Esophagus muscularis mucosa (tissue), 4 donors: ENCODE data around the gene SETD1A. TPM values are rescaled to one million over a fixed set of nuclear protein-coding genes. Genes with fewer than 3 reads are reported as not detected.
"Not testable (repeated sequence)": the region's sequence is repeated elsewhere in the genome, so short reads cannot be mapped to it uniquely, and the experiment has no call there.

ENCODE experiments used
- DNase-seq: peaks from one replicate; pipeline ENCODE4 v3.0.0-alpha.2; 2017; ENCODE audit errors: extremely low spot score
- H3K27ac ChIP-seq, 4 donors: fragments of 200-600 bp; sonication (generic); replicated peaks in 1 of 4; 1 replicate in 3 of 4; 2 replicates in 1 of 4; pipeline ENCODE4 v1.5.1; 2016 to 2019; ENCODE audit warnings: mild to moderate bottlenecking in 1 of 4
- H3K27me3 ChIP-seq, 4 donors: fragments of 200-600 bp; sonication (generic); one replicate each; pipeline versions ENCODE4 v1.5.1 to v1.6.0; 2016 to 2019
- H3K36me3 ChIP-seq, 4 donors: fragments of 200-600 bp; sonication (generic); one replicate each; pipeline ENCODE4 v1.5.1; 2016 to 2019
- H3K4me1 ChIP-seq, 4 donors: fragments of 200-600 bp; sonication (generic); one replicate each; pipeline ENCODE4 v1.5.1; 2016 to 2019
- H3K4me3 ChIP-seq, 4 donors: fragments of 200-600 bp; sonication (generic); 1 replicate in 2 of 4; 2 replicates in 2 of 4; pipeline ENCODE4 v1.5.1; 2016 to 2019; ENCODE audit warnings: mild to moderate bottlenecking in 4 of 4, moderate library complexity in 1 of 4
- H3K9me3 ChIP-seq, 4 donors: fragments of 200-600 bp; sonication (generic); 1 replicate in 3 of 4; 2 replicates in 1 of 4; pipeline ENCODE4 v1.5.1; 2016 to 2019
- CTCF ChIP-seq, 3 experiments: fragments of 200-600 bp in 2 of 3; fragments of 450-650 bp in 1 of 3; sonication (generic) in 2 of 3; IDR thresholded peaks; one replicate each; pipeline ENCODE4 v1.5.1; 2017 to 2019; ENCODE audit warnings: antibody characterized with exemption in 3 of 3, mild to moderate bottlenecking in 2 of 3, moderate library complexity in 1 of 3
- EP300 ChIP-seq: sonication (generic); formaldehyde crosslinking; IDR thresholded peaks from one replicate; pipeline ENCODE4 v1.6.1; 2017; ENCODE audit warnings: antibody characterized with exemption
- POLR2A ChIP-seq: fragments of 450-650 bp; IDR thresholded peaks from one replicate; pipeline ENCODE4 v1.6.1; 2017; ENCODE audit warnings: antibody characterized with exemption, moderate library complexity, mild to moderate bottlenecking, low read depth
- POLR2AphosphoS5 ChIP-seq, 2 donors: sonication (generic); formaldehyde crosslinking; IDR thresholded peaks; one replicate each; pipeline ENCODE4 v1.6.1; 2017; ENCODE audit warnings: antibody characterized with exemption in 2 of 2
- WGBS: methylation state at CpG from one replicate; pipeline ENCODE4 v1.1.5; 2018; 5-methylcytosine and 5-hydroxymethylcytosine counted together
- intact Hi-C: fragments of 100-400 bp; cut with DNase I; formaldehyde crosslinking; loops from one replicate; pipeline ENCODE4 v1.15.1; 2023
- total RNA-seq, 4 donors: library from RNA; depleted of rRNA; stranded (reverse); fragments of >200 nt; gene quantifications; one replicate each; pipeline versions ENCODE4 v1.1.0 to v1.2.1, GENCODE V29; 2016

The SETD1A gene
- total RNA-seq, 4 donors from 2014 or later, result 7.1 to 25.4 (median 9.9) TPM

DNA sequence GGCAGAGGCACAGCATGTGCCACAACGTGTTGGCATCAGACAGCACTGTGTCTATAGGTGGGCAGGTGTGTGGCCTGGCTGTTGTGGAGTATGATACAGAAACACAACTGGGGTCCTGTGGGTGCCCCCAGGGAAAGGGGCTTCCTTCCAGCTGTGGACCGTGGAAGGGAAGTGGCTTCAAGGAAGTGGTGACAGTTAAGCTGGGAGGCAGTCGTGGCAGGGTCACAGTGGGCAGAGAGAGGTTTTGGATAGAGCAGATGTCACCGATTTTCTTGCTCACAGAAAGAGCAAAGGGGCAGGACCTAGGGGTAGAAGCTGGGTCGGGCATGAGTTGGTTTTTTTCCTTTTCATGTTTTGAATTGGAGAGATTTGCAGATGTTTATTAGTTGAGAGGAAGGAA lies 19.9 kb upstream of the SETD1A start:
- Histone ChIP-seq H3K36me3 (peaks cover 3 to 64% (median 40%) of the 10 kb centered on the region in 4 donors), H3K27me3 (no peaks in the 10 kb centered on the region), H3K27ac (peak overlapping the region; percentile 35 to 48 (median 44)), H3K9me3 (no peaks in the 10 kb centered on the region), H3K4me1 (peaks cover 4 to 28% (median 21%) of the 10 kb centered on the region in 4 donors), H3K4me3 (no peak overlapping the region)
- WGBS, result 63% methylated on average over 5 of the region's 5 CpGs
- TF ChIP-seq POLR2A (no peak), EP300 (no peak), CTCF (IDR thresholded peaks at IDR 0.05) (no peak), POLR2AphosphoS5 (IDR thresholded peaks at IDR 0.05) (no peak)
- DNase-seq, result no peak
- intact Hi-C loops, result no loop called here

DNA sequence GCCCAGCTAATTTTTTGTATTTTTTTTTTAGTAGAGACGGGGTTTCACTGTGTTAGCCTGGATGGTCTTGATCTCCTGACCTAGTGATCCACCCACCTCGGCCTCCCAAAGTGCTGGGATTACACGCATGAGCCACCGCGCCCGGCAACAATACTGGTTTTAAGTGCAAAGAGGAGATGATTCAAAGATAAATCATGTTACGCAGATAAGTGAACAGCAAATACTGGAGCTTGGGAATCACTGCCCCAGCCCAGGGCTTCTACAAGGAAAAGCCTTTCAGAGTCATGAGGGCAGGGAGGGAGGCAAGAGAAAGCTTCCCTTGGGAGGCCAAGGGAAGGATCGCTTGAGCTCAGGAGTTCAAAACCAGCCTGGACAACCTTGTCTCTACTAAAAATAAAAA lies 18.0 kb upstream of the SETD1A start:
- 89% methylated on average over 7 of the region's 8 CpGs for WGBS
- H3K27ac ChIP-seq, DNase-seq, H3K9me3 ChIP-seq, intact Hi-C loops, H3K4me3 ChIP-seq, H3K27me3 ChIP-seq: not testable (repeated sequence)
- Histone ChIP-seq H3K4me1 (peaks cover 4 to 28% (median 21%) of the 10 kb centered on the region in 4 donors), H3K36me3 (peaks cover 0 to 64% (median 43%) of the 10 kb centered on the region in 4 donors)

GRCh38 chr16:30941600-30942425 lies 15.7 kb upstream of the SETD1A start:
- peaks cover 4 to 21% (median 20%) of the 10 kb centered on the region in 4 donors for H3K4me1 ChIP-seq
- intact Hi-C loops, result no loop called here
- H3K27me3 ChIP-seq, result no peaks in the 10 kb centered on the region
- no peak for DNase-seq
- no peak overlapping the region for H3K4me3 ChIP-seq
- peaks cover 0 to 68% (median 41%) of the 10 kb centered on the region in 4 donors for H3K36me3 ChIP-seq
- no peaks in the 10 kb centered on the region for H3K9me3 ChIP-seq
- H3K27ac ChIP-seq, result peak overlapping the region in 3 of 4 donors; percentile 4 to 64 (median 20)
- 25% methylated on average over 10 of the region's 15 CpGs for WGBS
- peak in 1 of 2 donors; percentile 44 for TF ChIP-seq POLR2AphosphoS5 (IDR thresholded peaks at IDR 0.05)
- no peak for TF ChIP-seq POLR2A
- peak; percentile 80 to 95 (median 87) for TF ChIP-seq CTCF (IDR thresholded peaks at IDR 0.05)

GRCh38 chr16:30942426-30942806 lies 15.1 kb upstream of the SETD1A start:
- no peak for TF ChIP-seq POLR2AphosphoS5 (IDR thresholded peaks at IDR 0.05)
- no peak for TF ChIP-seq POLR2A
- no peak for TF ChIP-seq CTCF (IDR thresholded peaks at IDR 0.05)
- TF ChIP-seq EP300, result no peak
- no CpG with 5 or more reads among the region's 4 CpGs for WGBS
- peak overlapping the region in 3 of 4 donors; percentile 4 to 64 (median 20) for H3K27ac ChIP-seq

GRCh38 chr16:30944352-30944751 lies 13.2 kb upstream of the SETD1A start:
- Histone ChIP-seq H3K27me3 (no peaks in the 10 kb centered on the region), H3K4me1 (peaks cover 4 to 23% (median 19%) of the 10 kb centered on the region in 4 donors), H3K27ac (no peak overlapping the region), H3K9me3 (no peaks in the 10 kb centered on the region), H3K36me3 (peaks cover 0 to 58% (median 38%) of the 10 kb centered on the region in 4 donors), H3K4me3 (no peak overlapping the region)
- TF ChIP-seq EP300 (no peak), CTCF (IDR thresholded peaks at IDR 0.05) (no peak), POLR2AphosphoS5 (IDR thresholded peaks at IDR 0.05) (no peak), POLR2A (no peak)
- intact Hi-C loops, result no loop called here
- no peak for DNase-seq

More at GRCh38 chr16:30942426-30942806, 15.1 kb upstream of the SETD1A start:
- H3K36me3 ChIP-seq, result peaks cover 0 to 68% (median 39%) of the 10 kb centered on the region in 4 donors
- intact Hi-C loops, result no loop called here
- no peak overlapping the region for H3K4me3 ChIP-seq
- H3K27me3 ChIP-seq, result no peaks in the 10 kb centered on the region
- peaks cover 4 to 21% (median 20%) of the 10 kb centered on the region in 4 donors for H3K4me1 ChIP-seq
- DNase-seq, result no peak
- H3K9me3 ChIP-seq, result no peaks in the 10 kb centered on the region
